Measurements from ENCODE around the gene CHPF2. TPM values are rescaled to one million over a fixed set of nuclear protein-coding genes. Genes with fewer than 3 reads are reported as not detected.

Gene CHPF2
- total and polyA plus RNA-seq, 2 experiments from 2014 or later = 4.8 to 26.1 TPM

DNA sequence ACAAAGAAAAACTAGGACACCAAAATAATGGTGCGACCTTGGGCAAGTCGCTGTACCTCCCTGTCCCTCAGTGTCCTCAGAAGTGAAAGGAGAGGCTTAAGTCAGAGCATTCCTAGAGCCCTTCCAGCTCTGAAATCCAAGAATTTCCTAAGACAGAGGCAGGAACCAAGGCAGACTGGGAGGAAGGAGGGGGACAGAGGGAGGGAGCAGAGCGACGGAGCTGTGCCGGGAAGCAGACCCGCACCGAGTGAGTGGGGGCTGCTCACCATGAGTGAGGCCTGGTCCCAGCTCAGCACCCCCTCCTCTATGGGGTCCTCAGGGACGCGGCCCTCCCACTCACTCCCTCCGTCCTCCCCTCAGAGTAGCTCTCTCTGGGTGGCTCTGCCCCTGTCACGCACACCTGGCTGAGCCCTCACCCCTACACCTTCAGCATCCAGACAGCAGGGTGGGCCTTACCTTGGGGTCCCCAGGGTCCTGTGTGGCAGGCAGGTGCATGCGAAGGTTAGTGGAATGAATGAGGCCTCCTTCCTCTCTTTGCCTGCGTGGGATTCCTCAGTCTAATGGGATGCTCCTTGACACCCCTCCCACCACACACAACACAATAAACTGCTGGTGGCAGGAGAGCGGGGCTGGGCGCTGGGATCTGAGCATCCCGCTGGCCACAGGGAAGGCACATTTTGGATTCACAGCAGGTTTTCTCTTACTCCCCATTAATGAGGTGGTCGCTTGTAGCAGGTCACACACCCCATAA lies 20.9 kb downstream of the CHPF2 start (continued):
- TF ChIP-seq, protein P1, sequence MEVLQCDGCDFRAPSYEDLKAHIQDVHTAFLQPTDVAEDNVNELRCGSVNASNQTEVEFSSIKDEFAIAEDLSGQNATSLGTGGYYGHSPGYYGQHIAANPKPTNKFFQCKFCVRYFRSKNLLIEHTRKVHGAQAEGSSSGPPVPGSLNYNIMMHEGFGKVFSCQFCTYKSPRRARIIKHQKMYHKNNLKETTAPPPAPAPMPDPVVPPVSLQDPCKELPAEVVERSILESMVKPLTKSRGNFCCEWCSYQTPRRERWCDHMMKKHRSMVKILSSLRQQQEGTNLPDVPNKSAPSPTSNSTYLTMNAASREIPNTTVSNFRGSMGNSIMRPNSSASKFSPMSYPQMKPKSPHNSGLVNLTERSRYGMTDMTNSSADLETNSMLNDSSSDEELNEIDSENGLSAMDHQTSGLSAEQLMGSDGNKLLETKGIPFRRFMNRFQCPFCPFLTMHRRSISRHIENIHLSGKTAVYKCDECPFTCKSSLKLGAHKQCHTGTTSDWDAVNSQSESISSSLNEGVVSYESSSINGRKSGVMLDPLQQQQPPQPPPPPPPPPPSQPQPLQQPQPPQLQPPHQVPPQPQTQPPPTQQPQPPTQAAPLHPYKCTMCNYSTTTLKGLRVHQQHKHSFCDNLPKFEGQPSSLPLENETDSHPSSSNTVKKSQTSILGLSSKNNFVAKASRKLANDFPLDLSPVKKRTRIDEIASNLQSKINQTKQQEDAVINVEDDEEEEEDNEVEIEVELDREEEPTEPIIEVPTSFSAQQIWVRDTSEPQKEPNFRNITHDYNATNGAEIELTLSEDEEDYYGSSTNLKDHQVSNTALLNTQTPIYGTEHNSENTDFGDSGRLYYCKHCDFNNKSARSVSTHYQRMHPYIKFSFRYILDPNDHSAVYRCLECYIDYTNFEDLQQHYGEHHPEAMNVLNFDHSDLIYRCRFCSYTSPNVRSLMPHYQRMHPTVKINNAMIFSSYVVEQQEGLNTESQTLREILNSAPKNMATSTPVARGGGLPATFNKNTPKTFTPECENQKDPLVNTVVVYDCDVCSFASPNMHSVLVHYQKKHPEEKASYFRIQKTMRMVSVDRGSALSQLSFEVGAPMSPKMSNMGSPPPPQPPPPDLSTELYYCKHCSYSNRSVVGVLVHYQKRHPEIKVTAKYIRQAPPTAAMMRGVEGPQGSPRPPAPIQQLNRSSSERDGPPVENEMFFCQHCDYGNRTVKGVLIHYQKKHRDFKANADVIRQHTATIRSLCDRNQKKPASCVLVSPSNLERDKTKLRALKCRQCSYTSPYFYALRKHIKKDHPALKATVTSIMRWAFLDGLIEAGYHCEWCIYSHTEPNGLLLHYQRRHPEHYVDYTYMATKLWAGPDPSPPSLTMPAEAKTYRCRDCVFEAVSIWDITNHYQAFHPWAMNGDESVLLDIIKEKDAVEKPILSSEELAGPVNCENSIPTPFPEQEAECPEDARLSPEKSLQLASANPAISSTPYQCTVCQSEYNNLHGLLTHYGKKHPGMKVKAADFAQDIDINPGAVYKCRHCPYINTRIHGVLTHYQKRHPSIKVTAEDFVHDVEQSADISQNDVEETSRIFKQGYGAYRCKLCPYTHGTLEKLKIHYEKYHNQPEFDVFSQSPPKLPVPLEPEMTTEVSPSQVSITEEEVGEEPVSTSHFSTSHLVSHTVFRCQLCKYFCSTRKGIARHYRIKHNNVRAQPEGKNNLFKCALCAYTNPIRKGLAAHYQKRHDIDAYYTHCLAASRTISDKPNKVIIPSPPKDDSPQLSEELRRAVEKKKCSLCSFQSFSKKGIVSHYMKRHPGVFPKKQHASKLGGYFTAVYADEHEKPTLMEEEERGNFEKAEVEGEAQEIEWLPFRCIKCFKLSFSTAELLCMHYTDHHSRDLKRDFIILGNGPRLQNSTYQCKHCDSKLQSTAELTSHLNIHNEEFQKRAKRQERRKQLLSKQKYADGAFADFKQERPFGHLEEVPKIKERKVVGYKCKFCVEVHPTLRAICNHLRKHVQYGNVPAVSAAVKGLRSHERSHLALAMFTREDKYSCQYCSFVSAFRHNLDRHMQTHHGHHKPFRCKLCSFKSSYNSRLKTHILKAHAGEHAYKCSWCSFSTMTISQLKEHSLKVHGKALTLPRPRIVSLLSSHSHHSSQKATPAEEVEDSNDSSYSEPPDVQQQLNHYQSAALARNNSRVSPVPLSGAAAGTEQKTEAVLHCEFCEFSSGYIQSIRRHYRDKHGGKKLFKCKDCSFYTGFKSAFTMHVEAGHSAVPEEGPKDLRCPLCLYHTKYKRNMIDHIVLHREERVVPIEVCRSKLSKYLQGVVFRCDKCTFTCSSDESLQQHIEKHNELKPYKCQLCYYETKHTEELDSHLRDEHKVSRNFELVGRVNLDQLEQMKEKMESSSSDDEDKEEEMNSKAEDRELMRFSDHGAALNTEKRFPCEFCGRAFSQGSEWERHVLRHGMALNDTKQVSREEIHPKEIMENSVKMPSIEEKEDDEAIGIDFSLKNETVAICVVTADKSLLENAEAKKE (CRISPR knock-in tag; IDR thresholded peaks at IDR 0.05) = no peak
- TF ChIP-seq, protein P2, sequence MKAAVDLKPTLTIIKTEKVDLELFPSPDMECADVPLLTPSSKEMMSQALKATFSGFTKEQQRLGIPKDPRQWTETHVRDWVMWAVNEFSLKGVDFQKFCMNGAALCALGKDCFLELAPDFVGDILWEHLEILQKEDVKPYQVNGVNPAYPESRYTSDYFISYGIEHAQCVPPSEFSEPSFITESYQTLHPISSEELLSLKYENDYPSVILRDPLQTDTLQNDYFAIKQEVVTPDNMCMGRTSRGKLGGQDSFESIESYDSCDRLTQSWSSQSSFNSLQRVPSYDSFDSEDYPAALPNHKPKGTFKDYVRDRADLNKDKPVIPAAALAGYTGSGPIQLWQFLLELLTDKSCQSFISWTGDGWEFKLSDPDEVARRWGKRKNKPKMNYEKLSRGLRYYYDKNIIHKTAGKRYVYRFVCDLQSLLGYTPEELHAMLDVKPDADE (IDR thresholded peaks at IDR 0.05) = no peak
- no peak for TF ChIP-seq CREB1 (CRISPR knock-in tag; IDR thresholded peaks at IDR 0.05; ENCODE audit: low read depth)

DNA sequence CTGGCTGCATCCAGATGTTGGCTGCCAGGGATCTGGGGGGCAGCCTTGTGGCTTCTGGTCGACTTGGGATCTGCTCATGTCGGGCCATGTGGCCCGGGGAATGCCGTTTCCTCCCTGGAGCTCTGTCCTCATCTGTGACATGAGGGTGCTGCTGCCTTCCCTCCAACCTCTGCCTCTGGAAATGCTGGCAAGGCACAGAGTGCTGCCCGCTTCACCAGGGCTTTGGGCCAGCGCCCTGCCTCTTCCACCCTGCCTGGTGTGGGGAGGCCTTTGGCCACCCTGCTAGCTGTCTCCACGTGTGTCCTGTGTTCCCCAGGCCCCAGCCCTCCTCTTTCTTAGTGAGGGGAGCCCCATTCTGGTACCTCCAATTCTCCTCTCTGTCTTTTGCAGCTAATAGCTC lies 22.0 kb downstream of the CHPF2 start:
- Histone ChIP-seq H3K4me2 (no peak overlapping the region), H3F3A (replicated peaks; ENCODE audit: low read depth) (peaks cover 5% of the 10 kb centered on the region), H3K9me2 (ENCODE audit: insufficient read depth) (no peaks in the 10 kb centered on the region), H3K4me1 (ENCODE audit: insufficient read depth) (peaks cover 28% of the 10 kb centered on the region), H3K27ac (ENCODE audit: low read depth) (no peak overlapping the region), H3K27me3 (ENCODE audit: insufficient read depth) (peaks cover 45% of the 10 kb centered on the region), H3K36me3 (ENCODE audit: insufficient read depth) (no peaks in the 10 kb centered on the region), H3K4me3 (no peak overlapping the region), H2AFZ (no peak overlapping the region), H4K20me1 (replicated peaks; ENCODE audit: insufficient read depth) (no peaks in the 10 kb centered on the region), H3K79me2 (replicated peaks; ENCODE audit: insufficient read depth) (no peaks in the 10 kb centered on the region)
- Mint-ChIP-seq H3K4me1 (peaks cover 47% of the 10 kb centered on the region), H3K36me3 (ENCODE audit: low read depth) (no peaks in the 10 kb centered on the region; the same call in 2 of the 3 replicates), H3K27me3 (ENCODE audit: insufficient read depth, low read depth, poor library complexity) (peaks cover 62% of the 10 kb centered on the region), H3K4me3 (peak overlapping the region; percentile 19; the same call in 2 of the 3 replicates), H3K27ac (no peak overlapping the region), H3K9me3 (no peaks in the 10 kb centered on the region)
- DNase-seq (ENCODE audit: low spot score) (no peak), ATAC-seq (no peak)
- TF ChIP-seq EZH2phosphoT487 (IDR thresholded peaks at IDR 0.05; ENCODE audit: unreplicated experiment) (no peak), JUNB (IDR thresholded peaks at IDR 0.05; ENCODE audit: unreplicated experiment) (no peak), ZNF114 (CRISPR knock-in tag; IDR thresholded peaks at IDR 0.05) (no peak), CREB1 (CRISPR knock-in tag; IDR thresholded peaks at IDR 0.05; ENCODE audit: low read depth) (no peak), POLR2AphosphoS5 (IDR thresholded peaks at IDR 0.05; ENCODE audit: low read depth) (no peak), ZNF331 (CRISPR knock-in tag; IDR thresholded peaks at IDR 0.05; ENCODE audit: low read depth) (no peak)
- TF ChIP-seq, protein P1 (CRISPR knock-in tag; IDR thresholded peaks at IDR 0.05) = no peak

Data from GM23338 (cell line).